GM18519 (cell line): ENCODE results near the gene TMEM205.
"Not testable (repeated sequence)": the region's sequence is repeated elsewhere in the genome, so short reads cannot be mapped to it uniquely, and the experiment has no call there.

Experiments used
- ATAC-seq: cut with Tn5 transposase; IDR thresholded peaks from one replicate; pipeline ENCODE4 v1.9.1; 2021; ENCODE audit warnings: mild to moderate bottlenecking, moderate library complexity; ENCODE audit not compliant: unreplicated experiment, low FRiP score

TMEM205 gene

DNA sequence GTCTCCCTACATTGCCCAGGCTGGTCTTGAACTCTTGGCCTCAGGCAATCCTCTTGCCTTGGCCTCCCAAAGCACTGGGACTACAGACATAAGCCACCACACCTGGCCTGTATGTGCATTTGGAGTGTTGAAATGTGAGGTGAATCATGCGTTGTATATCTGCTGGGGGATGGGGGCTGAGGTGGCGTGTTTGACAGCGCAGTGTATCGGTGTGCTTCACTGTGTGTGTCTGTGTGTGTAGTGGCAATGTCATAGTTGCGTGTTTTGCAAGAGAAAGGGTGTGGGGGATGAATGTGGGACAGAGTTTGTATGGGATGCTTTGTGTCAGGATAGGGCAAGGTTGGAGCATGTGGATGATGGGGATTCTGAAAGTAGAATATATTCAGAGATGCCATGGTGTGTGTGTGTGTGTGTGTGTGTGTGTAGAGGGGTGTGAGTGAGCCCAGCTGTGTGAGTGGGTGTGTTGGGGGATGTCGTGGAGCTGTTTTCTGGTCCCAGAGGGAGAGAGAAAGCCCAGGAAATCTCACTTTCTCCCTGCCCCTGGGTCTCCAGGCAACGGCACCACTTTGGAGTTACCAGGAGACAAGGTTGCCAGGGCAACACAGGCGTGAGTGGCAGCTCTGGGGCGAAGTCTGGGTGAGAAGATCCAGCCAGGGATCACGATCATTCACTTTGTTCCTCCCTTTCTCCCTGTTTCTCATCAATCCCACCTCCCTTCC, 27.3 kb upstream of the TMEM205 start:
- no peak for ATAC-seq

DNA sequence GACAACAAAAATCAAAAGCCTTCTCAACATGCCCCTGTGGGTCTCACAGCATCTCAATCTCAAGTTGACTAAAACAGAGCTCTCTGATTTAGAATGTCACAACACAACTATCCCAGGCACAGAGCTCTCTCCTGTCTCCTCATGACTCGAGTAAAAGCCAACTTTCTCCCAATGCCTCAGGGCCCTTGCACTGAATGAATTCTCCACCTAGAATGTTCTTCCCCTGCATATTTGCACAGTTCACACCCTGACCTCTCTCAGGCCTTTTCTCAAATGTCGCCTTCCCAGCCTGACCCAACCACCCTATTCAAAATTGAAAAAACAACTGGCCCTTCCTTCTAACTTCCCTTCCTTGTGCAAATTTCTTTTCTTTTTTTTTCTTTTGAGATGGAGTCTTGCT, 24.7 kb upstream of the TMEM205 start:
- ATAC-seq = no peak

DNA sequence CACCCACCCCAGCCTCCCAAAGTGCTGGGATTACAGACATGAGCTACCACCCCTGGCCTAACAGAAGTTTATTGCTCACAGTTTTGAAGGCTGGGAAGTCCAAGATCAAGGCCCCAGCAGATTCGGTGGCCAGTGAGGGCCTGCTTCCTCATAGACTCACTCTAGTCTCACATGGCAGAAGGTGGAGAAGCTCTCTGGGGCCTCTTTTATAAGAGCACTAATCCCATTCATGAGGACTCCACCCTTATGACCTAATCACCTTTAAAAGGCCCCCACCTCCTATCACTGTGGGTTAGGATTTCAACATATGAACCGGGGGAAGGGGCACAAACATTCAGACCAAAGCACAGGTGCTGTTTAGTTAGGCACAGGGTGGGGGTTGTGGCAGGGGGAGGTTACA, 21.5 kb upstream of the TMEM205 start:
- no peak for ATAC-seq

- no peak for ATAC-seq
Measured at GRCh38 chr19:11365557-11366117, 19.6 kb upstream of the TMEM205 start.

GRCh38 chr19:11364935-11365334, 18.9 kb upstream of the TMEM205 start:
- no peak for ATAC-seq

GRCh38 chr19:11364296-11364904, 18.3 kb upstream of the TMEM205 start:
- ATAC-seq = no peak

GRCh38 chr19:11363881-11364280, 17.8 kb upstream of the TMEM205 start:
- ATAC-seq = no peak

DNA sequence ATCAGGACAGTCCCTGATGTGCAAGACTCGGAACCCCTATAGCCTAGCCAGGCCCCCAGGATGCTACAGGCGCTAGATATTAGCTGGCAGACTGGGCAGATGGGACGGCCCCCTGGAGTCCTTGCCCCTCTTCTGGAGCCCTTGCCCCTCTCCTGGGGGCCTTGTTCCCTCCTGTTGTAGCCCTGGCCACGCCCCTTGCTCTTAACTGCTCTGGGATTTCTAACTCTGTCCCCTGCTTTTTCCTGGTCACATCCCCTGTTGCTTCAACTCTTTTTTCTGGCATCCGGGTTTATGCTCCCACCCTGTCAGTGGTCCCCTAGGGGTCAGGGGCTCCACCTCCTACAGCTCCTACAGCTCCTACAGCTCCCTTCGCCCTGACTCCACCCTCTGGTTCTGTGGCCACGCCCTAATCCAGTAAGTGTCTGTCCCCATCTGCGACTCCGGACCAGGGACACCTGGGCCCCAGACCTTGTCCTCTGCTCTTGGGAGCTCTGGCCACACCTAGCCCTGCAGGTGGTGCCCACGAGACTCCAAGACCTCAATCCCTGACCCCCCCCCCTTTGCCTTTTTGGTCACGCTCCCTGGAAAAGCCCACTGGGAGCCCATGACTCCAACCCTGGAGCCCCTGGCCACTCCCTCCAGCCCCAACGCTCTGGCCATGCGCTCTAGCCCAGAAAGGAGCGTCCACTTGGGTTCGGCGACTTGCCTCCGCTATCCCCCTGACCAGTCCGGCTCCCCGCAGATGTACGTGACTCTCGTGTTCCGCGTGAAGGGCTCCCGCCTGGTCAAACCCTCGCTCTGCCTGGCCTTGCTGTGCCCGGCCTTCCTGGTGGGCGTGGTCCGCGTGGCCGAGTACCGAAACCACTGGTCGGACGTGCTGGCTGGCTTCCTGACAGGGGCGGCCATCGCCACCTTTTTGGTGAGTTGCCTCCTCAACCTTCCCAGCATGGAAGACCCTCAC, 16.0 kb upstream of the TMEM205 start:
- ATAC-seq = no peak

DNA sequence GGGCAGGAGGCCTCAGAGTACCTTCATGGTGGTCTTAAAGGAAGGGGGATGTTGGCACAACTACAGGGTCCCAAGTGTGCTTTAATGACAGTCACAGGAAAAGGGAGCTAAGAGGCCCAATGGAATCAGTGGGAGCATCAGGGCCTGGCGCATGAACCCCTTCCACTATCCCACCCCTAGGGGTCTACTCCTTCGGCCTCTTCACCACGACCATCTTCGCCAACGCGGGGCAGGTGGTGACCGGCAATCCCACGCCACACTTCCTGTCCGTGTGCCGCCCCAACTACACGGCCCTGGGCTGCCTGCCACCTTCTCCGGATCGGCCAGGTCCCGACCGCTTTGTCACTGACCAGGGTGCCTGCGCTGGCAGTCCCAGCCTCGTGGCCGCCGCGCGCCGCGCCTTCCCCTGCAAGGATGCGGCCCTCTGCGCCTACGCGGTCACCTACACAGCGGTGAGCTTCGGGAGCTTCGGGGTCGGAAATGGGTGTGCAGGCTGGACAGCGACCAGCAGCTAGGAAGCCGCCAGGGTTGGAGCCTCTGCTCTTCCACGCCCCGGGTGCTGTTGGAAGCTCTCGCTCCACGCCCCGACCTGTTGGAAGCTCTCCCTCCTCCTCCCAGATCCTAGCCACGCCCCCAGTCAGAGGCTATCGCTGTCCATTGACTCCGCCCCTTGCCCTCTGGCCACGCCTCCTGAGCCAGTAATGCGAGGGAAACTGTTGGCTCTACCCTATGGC, 15.1 kb upstream of the TMEM205 start:
- no peak for ATAC-seq

GRCh38 chr19:11359421-11359820, 13.4 kb upstream of the TMEM205 start:
- ATAC-seq = no peak

DNA sequence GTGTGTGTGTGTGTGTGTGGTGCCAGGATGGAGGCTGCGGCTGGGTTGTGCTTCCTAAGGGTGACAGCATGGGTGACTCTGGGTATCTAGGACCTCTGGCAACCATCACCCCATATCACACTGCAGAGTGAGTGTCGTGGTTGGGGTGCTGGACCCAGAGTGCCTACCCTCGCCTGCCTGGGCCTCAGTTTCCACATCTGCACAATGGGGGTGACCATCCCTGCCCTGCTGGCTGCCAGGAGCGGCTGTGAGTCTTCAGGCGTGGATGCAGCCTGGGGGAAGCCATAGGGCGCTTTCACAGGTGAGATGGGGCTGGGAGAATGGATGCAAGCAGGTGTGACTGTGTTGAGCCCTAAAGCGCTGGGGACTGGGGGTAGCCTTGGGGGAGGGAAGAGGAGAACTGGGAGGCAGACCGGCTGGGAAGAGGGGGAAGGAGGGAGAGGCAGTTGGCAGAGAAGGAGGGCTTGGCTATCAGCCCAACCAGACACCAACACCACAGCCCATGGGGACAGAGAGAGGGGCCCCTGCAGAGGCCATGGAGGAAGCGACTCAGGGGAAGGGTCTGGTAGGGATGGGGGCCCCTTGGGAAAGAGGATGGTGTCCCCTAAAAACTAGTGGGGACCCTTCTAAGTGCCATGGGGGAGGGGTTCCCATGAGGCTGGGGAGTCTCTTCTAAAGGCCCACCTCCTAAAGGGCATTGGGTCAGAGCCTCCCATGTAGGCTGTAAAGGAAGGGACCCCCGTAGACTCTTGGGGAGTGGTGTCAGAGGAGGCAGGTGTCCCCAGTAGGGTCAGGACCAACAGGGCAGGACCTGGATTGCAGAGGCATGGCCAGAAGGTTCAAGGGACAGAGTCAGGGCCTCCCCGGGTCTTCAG, 10.8 kb upstream of the TMEM205 start:
- no peak for ATAC-seq

DNA sequence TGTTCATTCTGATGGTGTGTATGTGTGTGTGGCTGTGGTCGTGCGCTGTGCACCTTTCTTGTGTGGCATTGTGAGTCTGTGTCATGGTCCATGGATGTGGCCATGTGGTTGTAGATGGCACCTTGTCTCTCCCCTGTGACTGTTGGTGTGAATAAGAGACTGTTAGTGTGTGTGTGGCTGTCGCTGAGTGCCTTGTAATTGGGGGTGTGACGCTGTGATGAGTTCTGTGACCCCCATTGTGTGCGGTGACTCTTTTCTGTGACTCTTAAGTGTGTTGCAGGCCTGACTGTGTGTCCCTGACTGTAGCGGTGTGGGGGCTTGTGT, 10.0 kb upstream of the TMEM205 start:
- no peak for ATAC-seq

GRCh38 chr19:11355160-11356073, 9.3 kb upstream of the TMEM205 start, which contains the start of gene PLPPR2:
Gene PLPPR2, plus strand, starts transcription at chr19:11355432. Its CDS starts 2,242 bp downstream, at chr19:11357674.
- no peak for ATAC-seq

GRCh38 chr19:11354102-11354501, 8.0 kb upstream of the TMEM205 start:
- not testable (repeated sequence) for ATAC-seq

GRCh38 chr19:11349171-11349570, 3.1 kb upstream of the TMEM205 start:
- ATAC-seq = no peak

DNA sequence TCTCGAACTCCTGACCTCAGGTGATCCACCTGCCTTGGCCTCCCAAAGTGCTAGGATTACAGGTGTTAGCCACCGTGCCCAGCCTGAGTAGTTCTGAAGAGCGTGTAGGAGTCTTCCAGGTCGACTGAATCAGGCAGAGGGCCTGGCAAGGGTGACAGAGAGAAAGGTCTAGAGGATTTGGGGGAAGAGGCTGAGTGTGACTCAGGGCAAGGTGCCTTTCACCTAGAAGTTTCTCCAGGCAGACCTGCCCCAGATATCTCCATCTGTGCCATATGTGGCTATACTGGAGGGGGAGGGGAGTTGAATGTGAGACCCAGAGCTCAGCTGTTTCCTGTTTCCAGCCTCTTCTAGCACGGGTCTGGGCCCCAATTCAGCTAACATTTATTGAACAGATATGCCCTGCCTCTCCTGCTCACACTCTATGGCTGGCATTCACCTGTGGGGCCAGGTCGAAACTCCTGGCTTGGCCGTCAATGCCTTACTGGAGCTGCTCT, 1.5 kb upstream of the TMEM205 start:
- no peak for ATAC-seq

DNA sequence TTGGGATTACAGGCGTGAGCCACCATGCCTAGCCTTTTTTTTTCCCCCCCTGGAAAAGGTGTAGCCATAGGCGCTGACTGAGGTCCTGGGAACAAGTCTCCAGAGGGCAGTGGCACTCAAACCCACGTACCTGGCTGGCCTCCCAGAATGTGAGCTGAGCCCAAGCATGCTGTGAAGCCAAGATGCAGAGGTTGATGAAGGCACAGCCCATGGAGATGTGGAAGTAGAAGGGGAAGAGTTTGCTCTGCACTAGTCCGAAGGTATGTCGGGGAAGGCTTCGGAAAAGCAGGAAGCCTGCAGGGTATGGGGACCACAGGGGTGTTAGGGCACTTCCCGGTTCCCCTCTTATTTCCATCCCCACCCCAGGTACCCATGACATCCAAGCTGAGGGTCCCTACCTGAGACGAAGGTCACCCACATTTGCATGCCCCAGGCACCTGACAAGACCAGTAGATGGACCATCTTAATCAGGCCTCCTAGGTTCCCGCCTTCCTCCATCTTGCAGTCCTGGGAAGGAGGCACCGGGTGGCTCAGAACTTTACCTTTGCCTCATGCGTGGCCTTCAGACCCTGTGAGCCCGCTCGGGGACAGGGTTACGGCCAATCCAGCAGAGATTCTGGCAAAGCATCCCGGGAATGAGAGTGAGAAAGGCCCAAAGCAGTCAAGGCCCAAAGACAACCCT, 805 bp downstream of the TMEM205 start:
- no peak for ATAC-seq

DNA sequence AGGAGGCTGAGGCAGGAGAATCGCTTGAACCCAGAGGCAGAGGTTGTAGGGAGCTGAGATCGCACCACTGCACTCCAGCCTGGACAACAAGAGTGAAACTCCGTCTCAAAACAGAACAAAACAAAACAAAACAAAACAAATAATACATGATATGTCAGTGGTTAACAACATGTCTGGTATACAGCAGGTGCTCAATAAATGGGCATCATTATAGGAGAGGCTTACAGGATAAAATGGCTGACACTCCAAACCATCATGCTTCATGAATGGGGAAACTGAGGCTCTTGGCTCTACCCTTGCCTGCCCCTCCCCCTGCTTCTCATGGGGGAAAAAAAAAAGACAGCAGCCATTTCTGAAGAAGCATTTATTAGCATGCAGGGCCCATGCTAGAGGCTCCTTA, 3.6 kb downstream of the TMEM205 start:
- no peak for ATAC-seq
